ENCODE results near the gene ADAMTS17.

Gene ADAMTS17

GRCh38 chr15:100206643-100207042 is 135.1 kb downstream of the ADAMTS17 start:
- TF ChIP-seq CTCF (IDR thresholded peaks at IDR 0.05; ENCODE audit: control insufficient read depth, extremely low read depth, insufficient read depth): no peak
- DNase-seq (ENCODE audit: low read depth): no peak
- no peak overlapping the region for H3K4me3 ChIP-seq (ENCODE audit: low read depth, low read length)

- H3K4me3 ChIP-seq (ENCODE audit: low read depth, low read length): no peak overlapping the region
- TF ChIP-seq CTCF (IDR thresholded peaks at IDR 0.05; ENCODE audit: control insufficient read depth, extremely low read depth, insufficient read depth): no peak
- DNase-seq (ENCODE audit: low read depth): no peak
These were observed 136.1 kb downstream of the ADAMTS17 start for GRCh38 chr15:100205549-100206295.

GRCh38 chr15:100204771-100205170 is 137.0 kb downstream of the ADAMTS17 start:
- TF ChIP-seq CTCF (IDR thresholded peaks at IDR 0.05; ENCODE audit: control insufficient read depth, extremely low read depth, insufficient read depth): no peak
- no peak overlapping the region for H3K4me3 ChIP-seq (ENCODE audit: low read depth, low read length)
- DNase-seq (ENCODE audit: low read depth): no peak

- H3K4me3 ChIP-seq (ENCODE audit: low read depth, low read length): no peak overlapping the region
- DNase-seq (ENCODE audit: low read depth): no peak
- no peak for TF ChIP-seq CTCF (IDR thresholded peaks at IDR 0.05; ENCODE audit: control insufficient read depth, extremely low read depth, insufficient read depth)
These were observed 137.6 kb downstream of the ADAMTS17 start for GRCh38 chr15:100204211-100204610.

DNA sequence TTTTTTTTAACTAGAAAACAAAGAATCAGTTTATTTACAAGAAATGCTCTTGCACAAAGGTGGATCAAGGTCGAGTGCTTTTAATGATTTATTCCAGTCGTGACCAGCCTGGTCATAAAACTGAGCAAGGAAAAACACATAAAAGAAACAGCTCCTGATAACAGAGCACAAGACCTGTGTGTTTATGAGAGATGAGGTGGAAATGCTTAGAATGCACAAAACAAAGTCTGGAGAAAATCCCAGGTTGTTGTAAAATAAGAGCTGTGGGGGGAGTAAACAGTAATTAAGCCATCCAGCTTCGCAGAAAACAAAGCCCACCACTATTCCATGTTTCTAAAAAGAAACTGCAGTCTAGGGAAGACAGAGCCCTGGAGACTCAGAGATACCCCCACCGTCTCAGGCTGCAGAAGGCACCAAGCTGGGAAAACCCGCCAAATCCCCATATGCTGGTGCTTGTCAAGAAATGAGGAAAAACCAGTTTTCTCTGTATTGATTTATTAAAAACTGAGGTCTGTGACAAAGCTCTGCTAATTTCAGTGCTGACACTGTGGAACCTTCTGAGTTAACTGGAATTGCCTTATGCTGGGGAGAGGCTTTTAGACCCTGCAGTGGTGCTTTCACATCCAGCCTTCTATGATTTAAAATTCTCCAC is 139.3 kb downstream of the ADAMTS17 start:
- DNase-seq (ENCODE audit: low read depth): peak; percentile 14
- no peak for TF ChIP-seq CTCF (IDR thresholded peaks at IDR 0.05; ENCODE audit: control insufficient read depth, extremely low read depth, insufficient read depth)
- no peak overlapping the region for H3K4me3 ChIP-seq (ENCODE audit: low read depth, low read length)

- no peak for TF ChIP-seq CTCF (IDR thresholded peaks at IDR 0.05; ENCODE audit: control insufficient read depth, extremely low read depth, insufficient read depth)
- no peak overlapping the region for H3K4me3 ChIP-seq (ENCODE audit: low read depth, low read length)
- DNase-seq (ENCODE audit: low read depth): no peak
These were observed 140.1 kb downstream of the ADAMTS17 start for GRCh38 chr15:100201376-100202280.
